GM18519 (cell line): Measurements from ENCODE around the gene PACRG.

ENCODE experiments used
- ATAC-seq: cut with Tn5 transposase; IDR thresholded peaks from one replicate; pipeline ENCODE4 v1.9.1; 2021; ENCODE audit warnings: mild to moderate bottlenecking, moderate library complexity; ENCODE audit not compliant: unreplicated experiment, low FRiP score

Gene PACRG

GRCh38 chr6:163165155-163165910 lies 437.6 kb downstream of the PACRG start:
- no peak for ATAC-seq

- ATAC-seq, result no peak
These were observed 438.1 kb downstream of the PACRG start for GRCh38 chr6:163165922-163166321.

GRCh38 chr6:163166507-163166906 lies 438.7 kb downstream of the PACRG start:
- no peak for ATAC-seq

GRCh38 chr6:163169521-163169920 lies 441.7 kb downstream of the PACRG start:
- ATAC-seq, result no peak

GRCh38 chr6:163170294-163170883 lies 442.6 kb downstream of the PACRG start:
- peak; percentile 87 for ATAC-seq

- ATAC-seq, result no peak
These were observed 446.0 kb downstream of the PACRG start for GRCh38 chr6:163173741-163174140.

- no peak for ATAC-seq
These were observed 447.5 kb downstream of the PACRG start for GRCh38 chr6:163175301-163175700.

GRCh38 chr6:163176097-163176496 lies 448.3 kb downstream of the PACRG start:
- ATAC-seq, result no peak

- ATAC-seq, result no peak
These were observed 449.2 kb downstream of the PACRG start for GRCh38 chr6:163177007-163177406.

- no peak for ATAC-seq
These were observed 450.2 kb downstream of the PACRG start for GRCh38 chr6:163177892-163178420.

- ATAC-seq, result no peak
These were observed 451.3 kb downstream of the PACRG start for GRCh38 chr6:163179061-163179460.

GRCh38 chr6:163179721-163180120 lies 451.9 kb downstream of the PACRG start:
- no peak for ATAC-seq

- no peak for ATAC-seq
These were observed 453.2 kb downstream of the PACRG start for GRCh38 chr6:163180874-163181541.

GRCh38 chr6:163181666-163182180 lies 453.9 kb downstream of the PACRG start:
- no peak for ATAC-seq

- no peak for ATAC-seq
These were observed 454.9 kb downstream of the PACRG start for GRCh38 chr6:163182696-163183095.

GRCh38 chr6:163183806-163184205 lies 456.0 kb downstream of the PACRG start:
- no peak for ATAC-seq

GRCh38 chr6:163185744-163186143 lies 458.0 kb downstream of the PACRG start:
- no peak for ATAC-seq

- no peak for ATAC-seq
These were observed 458.8 kb downstream of the PACRG start for GRCh38 chr6:163186527-163186926.

GRCh38 chr6:163187201-163187600 lies 459.4 kb downstream of the PACRG start:
- no peak for ATAC-seq

GRCh38 chr6:163187606-163188005 lies 459.8 kb downstream of the PACRG start:
- ATAC-seq, result no peak

- ATAC-seq, result no peak
These were observed 461.0 kb downstream of the PACRG start for GRCh38 chr6:163188746-163189145.
